AG09319 (cell line): ENCODE data around the gene CNST.

Experiments used
- DNase-seq: peaks from one replicate; pipeline ENCODE4 v3.0.0-alpha.2; 2010; ENCODE audit warnings: low read depth; ENCODE audit errors: extremely low read depth
- TF ChIP-seq, protein P1 (sequence below): IDR thresholded peaks from 2 replicates; pipeline ENCODE4 v1.5.1; 2011; ENCODE audit warnings: low read depth, mild to moderate bottlenecking, inconsistent platforms, low read length, moderate library complexity

Gene CNST

DNA sequence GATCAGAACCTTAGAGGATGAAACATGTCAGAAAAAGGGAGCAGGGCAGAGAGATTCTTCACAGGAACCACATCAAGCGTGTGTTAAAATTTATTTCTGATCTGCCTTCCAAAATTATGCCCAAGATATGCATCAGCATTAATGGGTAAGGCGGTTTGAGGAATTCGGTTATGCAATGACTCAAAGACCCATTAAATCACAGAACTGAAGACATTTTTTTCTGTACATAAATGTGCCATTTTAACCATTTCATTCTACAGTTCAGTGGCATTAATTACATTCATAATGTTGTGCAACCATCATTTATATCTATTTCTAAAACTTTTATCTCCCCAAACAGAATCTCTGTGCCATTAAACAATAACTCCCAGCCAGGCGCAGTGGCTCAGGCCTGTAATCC lies 43.4 kb downstream of the CNST start:
- no peak for DNase-seq
- TF ChIP-seq, protein P1, sequence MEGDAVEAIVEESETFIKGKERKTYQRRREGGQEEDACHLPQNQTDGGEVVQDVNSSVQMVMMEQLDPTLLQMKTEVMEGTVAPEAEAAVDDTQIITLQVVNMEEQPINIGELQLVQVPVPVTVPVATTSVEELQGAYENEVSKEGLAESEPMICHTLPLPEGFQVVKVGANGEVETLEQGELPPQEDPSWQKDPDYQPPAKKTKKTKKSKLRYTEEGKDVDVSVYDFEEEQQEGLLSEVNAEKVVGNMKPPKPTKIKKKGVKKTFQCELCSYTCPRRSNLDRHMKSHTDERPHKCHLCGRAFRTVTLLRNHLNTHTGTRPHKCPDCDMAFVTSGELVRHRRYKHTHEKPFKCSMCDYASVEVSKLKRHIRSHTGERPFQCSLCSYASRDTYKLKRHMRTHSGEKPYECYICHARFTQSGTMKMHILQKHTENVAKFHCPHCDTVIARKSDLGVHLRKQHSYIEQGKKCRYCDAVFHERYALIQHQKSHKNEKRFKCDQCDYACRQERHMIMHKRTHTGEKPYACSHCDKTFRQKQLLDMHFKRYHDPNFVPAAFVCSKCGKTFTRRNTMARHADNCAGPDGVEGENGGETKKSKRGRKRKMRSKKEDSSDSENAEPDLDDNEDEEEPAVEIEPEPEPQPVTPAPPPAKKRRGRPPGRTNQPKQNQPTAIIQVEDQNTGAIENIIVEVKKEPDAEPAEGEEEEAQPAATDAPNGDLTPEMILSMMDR, result no peak

DNA sequence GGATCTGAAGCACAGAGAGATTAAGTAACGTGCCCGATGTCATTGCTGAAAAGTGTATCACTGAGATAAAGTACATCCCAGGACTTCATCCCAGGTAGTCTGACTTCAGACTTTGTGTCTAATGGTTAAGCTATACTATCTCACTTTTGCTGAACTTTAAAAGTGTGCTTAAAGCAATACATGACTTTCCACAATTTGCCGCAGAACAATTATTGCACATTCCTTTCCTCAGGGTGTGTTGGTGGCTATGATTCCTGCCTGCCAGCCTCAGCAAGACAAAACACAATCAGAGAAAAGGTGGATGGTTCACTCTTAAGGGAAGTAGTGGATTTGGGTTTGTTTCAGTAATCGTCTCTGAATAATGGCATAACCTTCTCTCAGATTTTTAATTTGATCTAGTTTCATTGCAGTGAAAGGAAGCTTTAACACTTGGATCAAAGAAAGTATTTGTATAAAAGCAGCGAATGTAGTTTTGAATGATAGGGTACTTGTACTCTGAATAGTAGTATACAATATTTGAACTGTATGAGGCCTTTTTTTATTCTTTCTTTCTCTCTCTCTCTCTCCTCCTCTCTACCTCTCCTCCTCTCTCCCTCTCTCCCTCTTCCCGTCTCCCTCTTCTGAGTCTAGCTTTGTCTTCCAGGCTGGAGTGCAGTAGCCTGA lies 47.0 kb downstream of the CNST start:
- TF ChIP-seq, protein P1, result no peak
- no peak for DNase-seq

DNA sequence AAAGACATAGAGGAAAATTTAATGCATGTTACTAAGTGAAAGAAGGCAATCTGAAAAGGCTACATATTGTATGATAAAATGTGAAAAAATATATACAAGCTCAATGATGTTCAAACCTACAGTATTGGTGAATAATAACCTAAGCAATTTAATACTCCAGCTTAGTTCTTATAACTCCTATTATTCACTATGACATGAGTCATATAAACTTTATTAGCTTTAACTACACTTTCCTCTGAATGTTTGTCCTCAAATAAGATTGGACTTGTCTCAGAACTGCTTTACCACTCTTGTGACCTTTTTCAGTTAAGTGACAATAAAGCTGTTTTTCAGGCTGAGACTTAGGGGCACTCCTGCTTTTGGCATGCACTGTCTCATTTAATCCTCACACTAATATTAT lies 50.9 kb downstream of the CNST start:
- TF ChIP-seq, protein P1, result no peak
- no peak for DNase-seq

DNA sequence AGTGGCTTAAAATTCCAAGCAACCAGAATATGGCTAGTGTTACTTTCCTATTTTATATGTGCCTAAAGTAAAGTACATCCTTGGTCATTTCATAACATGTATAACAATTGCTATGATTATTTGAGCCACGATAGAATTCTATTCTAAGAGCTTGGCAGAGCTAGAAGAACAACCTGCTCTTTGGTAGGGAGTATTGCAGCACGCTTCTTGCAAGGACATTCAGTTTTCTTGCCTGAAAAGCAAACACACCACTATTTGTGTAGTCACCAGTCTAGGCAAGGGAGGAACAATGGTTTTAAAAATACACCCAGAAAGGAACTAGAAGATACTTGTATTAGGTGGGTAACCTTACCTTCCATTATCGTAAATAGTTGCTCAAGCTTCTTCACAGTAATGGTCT lies 51.5 kb downstream of the CNST start:
- DNase-seq, result no peak
- TF ChIP-seq, protein P1, result no peak

DNA sequence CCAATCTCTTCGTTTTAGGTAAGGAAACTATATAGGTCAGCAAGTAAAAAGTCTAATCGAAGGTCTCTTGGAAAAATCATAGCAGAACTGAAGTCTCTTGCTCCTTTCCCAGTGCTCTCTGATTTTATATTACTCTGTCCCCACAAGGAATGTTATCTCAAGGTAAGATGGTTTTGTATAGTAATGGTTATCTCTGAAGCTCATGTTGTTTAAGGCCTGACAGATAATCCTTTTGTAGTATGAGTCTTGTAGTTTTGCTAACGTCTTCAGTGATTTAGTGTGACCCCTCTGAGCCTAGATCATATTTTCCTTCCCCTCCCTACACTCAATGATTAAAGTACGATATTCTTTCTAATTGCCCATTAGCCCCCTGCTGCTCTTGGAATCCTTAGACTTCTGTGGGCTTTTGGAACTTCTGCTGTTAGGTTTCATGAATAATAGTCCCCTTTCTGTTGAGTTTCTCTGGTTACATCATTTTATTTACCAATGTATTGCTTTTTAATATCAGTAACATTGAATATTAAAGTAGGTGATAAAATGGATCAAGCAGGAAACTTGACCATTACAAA lies 52.1 kb downstream of the CNST start:
- TF ChIP-seq, protein P1, result no peak
- no peak for DNase-seq

DNA sequence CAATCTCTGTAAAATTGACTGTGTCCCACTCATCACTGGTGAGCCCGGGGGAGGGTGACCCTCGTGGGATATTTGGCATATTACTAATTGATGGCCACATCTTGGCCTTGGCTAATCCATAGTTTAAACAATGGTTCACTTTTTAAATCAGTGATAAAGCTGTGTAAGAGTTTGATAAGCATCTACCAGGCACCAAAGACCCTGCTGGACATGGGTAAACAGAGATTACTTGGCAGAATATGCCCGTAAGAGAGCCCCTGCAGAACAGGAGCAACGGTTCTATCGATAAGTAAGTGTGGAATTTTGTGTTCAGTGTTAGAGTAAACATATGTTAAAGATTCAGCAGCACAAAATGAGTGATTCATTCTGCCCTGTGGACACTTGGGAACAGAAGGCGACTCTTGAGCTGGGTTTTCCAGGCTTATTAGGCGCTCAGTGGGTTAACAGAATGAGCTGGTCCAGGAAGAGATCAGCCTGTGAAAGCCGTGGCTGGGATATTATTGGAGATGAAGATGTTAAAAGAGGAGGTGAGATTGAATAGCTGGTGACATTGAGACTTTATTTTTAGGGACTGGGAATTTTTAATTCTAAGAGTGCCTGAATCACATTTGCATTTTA lies 55.9 kb downstream of the CNST start:
- DNase-seq, result no peak
- TF ChIP-seq, protein P1, result no peak

DNA sequence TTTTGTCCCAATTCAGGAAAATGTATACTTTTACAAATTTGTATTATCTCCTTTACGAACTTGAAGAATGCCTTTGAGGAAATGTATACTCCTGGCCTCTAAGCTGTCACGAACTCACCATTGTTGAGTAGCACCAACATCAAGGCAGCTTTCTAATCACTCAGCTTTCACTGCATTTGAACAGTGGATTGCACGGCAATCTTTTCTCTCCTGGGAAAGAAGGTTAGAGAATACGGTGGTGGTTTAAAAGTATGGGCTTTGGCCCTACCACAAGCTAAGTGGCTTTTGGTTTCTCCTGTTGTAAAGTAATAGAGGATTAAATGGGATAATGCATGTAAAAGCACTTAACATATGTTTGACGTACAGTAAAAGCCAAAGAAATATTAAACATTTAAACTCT lies 57.8 kb downstream of the CNST start:
- TF ChIP-seq, protein P1, result no peak
- DNase-seq, result no peak
